K562 (cell line): ENCODE results near the gene KLHDC10. TPM values are rescaled to one million over a fixed set of nuclear protein-coding genes. Genes with fewer than 3 reads are reported as not detected.
A peak's percentile ranks its signal among the peaks of the same experiment; 100 is the strongest.

Experiments
- BRF2 ChIP-seq: IDR thresholded peaks from 3 replicates; pipeline ENCODE4 v1.6.1; 2011; ENCODE audit warnings: borderline replicate concordance, mild to moderate bottlenecking; ENCODE audit not compliant: insufficient read length, insufficient read depth
- CCNT2 ChIP-seq: IDR thresholded peaks from 2 replicates; pipeline ENCODE4 v1.6.1; 2011; ENCODE audit warnings: borderline replicate concordance, low read depth, mild to moderate bottlenecking, moderate library complexity, mixed read lengths, low read length; ENCODE audit not compliant: insufficient read length; ENCODE audit errors: extremely low read depth
- MTA3 ChIP-seq: fragments of 450-650 bp; formaldehyde crosslinking; IDR thresholded peaks from 2 replicates; pipeline ENCODE4 v1.6.1; 2017; ENCODE audit warnings: mild to moderate bottlenecking, borderline replicate concordance
- POU5F1 ChIP-seq: fragments of 150-350 bp; IDR thresholded peaks from 2 replicates; pipeline ENCODE4 v1.6.1; 2014; ENCODE audit warnings: borderline replicate concordance, low read length, low read depth, mild to moderate bottlenecking; ENCODE audit not compliant: partially characterized antibody
- STAT5B ChIP-seq: fragments of 250-450 bp; sonication (Bioruptor Pico); IDR thresholded peaks from 2 replicates; pipeline ENCODE4 v1.8.0; 2021; ENCODE audit warnings: mild to moderate bottlenecking, inconsistent platforms
- TARDBP ChIP-seq: fragments of 450-650 bp; IDR thresholded peaks from 2 replicates; pipeline ENCODE4 v1.6.1; 2016
- U2AF2 ChIP-seq: fragments of 200-400 bp; formaldehyde crosslinking; optimal IDR thresholded peaks from 2 replicates; pipeline ENCODE3; 2017; ENCODE audit warnings: low read depth, mild to moderate bottlenecking, low read length
- ZNF263 ChIP-seq: sonication (generic); formaldehyde crosslinking; IDR thresholded peaks from 2 replicates; pipeline ENCODE4 v1.8.0; 2022; ENCODE audit warnings: mild to moderate bottlenecking, missing genetic modification reagents, borderline replicate concordance
- ZNF655 ChIP-seq: fragments of 250-450 bp; sonication (Bioruptor Pico); IDR thresholded peaks from 2 replicates; pipeline ENCODE4 v1.5.0; 2021
- polyA plus RNA-seq, 8 experiments: library from polyadenylated mRNA; depleted of rRNA in 4 of 8; stranded (reverse) in 5 of 8; unstranded in 3 of 8; fragments of >200 nt; fragmentation: Nextera tagmentation in 2 of 8; fragmentation: Illumina TruSeq in 1 of 8; extraction: Ambion mirVana in 2 of 8; extraction: Trizol in 1 of 8; gene quantifications; 2 replicates each; pipeline versions ENCODE4 v1.2.1 to v1.2.3, GENCODE V29; 2011 to 2014; ENCODE audit warnings: inconsistent platforms in 1 of 8, missing spikeins in 1 of 8
- total RNA-seq, 7 experiments: library from RNA; depleted of rRNA in 6 of 7; stranded (reverse); fragments of >200 nt in 6 of 7; fragmentation: Illumina TruSeq in 2 of 7; extraction: Trizol in 2 of 7; gene quantifications; 2 replicates each; pipeline versions ENCODE4 v1.2.1 to v1.2.3, GENCODE V29; 2011 to 2021; ENCODE audit warnings: low replicate concordance in 1 of 7
- TF ChIP-seq, protein P1 (sequence below), 2 experiments: fragments of 450-650 bp in 1 of 2; sonication (generic) in 1 of 2; formaldehyde crosslinking in 1 of 2; IDR thresholded peaks; 2 replicates each; pipeline versions ENCODE4 v1.7.1 to v1.9.0; 2016 to 2022; ENCODE audit warnings: inconsistent platforms in 1 of 2, mild to moderate bottlenecking in 1 of 2, missing genetic modification reagents in 1 of 2

Gene KLHDC10
- total and polyA plus RNA-seq, 9 of the 15 experiments (the other 6 are each of a cell fraction or from before 2014, with no cell fraction given), result 9.8 to 80.5 (median 31.4) TPM

DNA sequence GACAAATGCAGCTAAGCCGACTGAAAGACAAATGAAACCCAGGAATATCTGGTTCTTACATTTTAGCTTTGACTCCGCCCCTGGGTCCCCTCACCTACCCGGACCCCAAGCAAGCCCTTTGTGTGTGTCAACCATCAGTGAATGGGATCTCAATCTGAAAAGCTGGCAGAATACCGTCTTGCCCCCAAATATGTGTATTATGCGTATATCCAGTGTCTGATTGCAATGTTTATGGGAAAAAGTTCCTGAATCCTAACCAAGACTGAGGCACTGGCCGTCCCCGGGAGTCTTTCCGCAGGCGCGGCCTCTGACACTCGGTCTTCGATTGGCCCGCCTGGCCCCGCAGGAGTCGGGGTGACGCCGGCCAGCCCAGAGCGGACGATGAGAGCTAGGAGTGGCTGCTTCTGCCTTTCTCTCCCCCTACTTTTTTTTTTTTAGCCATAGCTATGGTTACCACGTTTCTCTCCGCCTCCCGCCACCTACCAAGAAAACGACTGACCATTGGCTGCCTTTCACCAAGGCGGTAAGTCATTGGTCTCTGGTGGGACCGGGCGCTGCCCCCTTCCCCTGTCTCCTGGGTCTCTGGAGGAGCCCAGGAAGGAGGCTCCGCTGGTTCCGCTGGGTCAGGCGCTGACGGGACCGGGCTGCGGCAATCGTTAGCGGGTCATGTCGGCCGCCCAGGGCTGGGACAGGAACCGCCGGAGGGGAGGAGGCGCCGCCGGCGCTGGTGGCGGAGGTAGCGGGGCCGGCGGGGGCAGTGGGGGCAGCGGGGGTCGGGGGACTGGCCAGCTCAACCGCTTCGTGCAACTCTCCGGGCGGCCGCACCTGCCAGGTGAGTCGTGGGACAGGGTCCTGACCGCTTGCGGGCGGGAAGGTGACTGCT lies at the start of gene KLHDC10 (continued):
- TF ChIP-seq ZNF655 (CRISPR knock-in tag) (peak; percentile 74; the same call in 1 of the 2 replicates), POU5F1 (no peak), U2AF2 (no peak), CCNT2 (peak; percentile 75), MTA3 (peak; percentile 91; the same call in 1 of the 2 replicates), TARDBP (peak; percentile 93), BRF2 (no peak), STAT5B (CRISPR knock-in tag) (no peak), ZNF263 (CRISPR knock-in tag) (peak; percentile 48; the same call in 1 of the 2 replicates)
- TF ChIP-seq, protein P1, sequence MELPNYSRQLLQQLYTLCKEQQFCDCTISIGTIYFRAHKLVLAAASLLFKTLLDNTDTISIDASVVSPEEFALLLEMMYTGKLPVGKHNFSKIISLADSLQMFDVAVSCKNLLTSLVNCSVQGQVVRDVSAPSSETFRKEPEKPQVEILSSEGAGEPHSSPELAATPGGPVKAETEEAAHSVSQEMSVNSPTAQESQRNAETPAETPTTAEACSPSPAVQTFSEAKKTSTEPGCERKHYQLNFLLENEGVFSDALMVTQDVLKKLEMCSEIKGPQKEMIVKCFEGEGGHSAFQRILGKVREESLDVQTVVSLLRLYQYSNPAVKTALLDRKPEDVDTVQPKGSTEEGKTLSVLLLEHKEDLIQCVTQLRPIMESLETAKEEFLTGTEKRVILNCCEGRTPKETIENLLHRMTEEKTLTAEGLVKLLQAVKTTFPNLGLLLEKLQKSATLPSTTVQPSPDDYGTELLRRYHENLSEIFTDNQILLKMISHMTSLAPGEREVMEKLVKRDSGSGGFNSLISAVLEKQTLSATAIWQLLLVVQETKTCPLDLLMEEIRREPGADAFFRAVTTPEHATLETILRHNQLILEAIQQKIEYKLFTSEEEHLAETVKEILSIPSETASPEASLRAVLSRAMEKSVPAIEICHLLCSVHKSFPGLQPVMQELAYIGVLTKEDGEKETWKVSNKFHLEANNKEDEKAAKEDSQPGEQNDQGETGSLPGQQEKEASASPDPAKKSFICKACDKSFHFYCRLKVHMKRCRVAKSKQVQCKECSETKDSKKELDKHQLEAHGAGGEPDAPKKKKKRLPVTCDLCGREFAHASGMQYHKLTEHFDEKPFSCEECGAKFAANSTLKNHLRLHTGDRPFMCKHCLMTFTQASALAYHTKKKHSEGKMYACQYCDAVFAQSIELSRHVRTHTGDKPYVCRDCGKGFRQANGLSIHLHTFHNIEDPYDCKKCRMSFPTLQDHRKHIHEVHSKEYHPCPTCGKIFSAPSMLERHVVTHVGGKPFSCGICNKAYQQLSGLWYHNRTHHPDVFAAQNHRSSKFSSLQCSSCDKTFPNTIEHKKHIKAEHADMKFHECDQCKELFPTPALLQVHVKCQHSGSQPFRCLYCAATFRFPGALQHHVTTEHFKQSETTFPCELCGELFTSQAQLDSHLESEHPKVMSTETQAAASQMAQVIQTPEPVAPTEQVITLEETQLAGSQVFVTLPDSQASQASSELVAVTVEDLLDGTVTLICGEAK (IDR thresholded peaks at IDR 0.05), result peak; percentile 73
- TF ChIP-seq, protein P1 (CRISPR knock-in tag; IDR thresholded peaks at IDR 0.05), result no peak
